AG04450 (cell line): Measurements from ENCODE around the gene PPIF. TPM values are rescaled to one million over a fixed set of nuclear protein-coding genes. Genes with fewer than 3 reads are reported as not detected.

ENCODE experiments used
- CTCF ChIA-PET: fragments of 300-600, 350-600 bp; formaldehyde crosslinking; extraction: SDS; loops from one replicate; lab custom pipeline; 2022; ENCODE audit warnings: antibody characterized with exemption, inconsistent platforms; lab: Charles Lee
- POLR2A ChIA-PET: fragments of 350-600 bp; formaldehyde crosslinking; extraction: SDS; loops from one replicate; lab custom pipeline; 2021; ENCODE audit warnings: antibody characterized with exemption, inconsistent platforms; lab: Yijun Ruan, JAX
- DNase-seq: peaks from one replicate; pipeline ENCODE4 v3.0.0-alpha.2; 2011; ENCODE audit warnings: low read depth, low spot score
- H3K27ac ChIP-seq: one replicate; pipeline ENCODE4 v1.5.1; 2012; ENCODE audit warnings: low read depth, low read length, control low read depth
- H3K27me3 ChIP-seq: one replicate; pipeline ENCODE4 v1.6.0; 2012; ENCODE audit warnings: low read length; ENCODE audit not compliant: control insufficient read depth, insufficient read depth
- H3K4me3 ChIP-seq: 2 replicates; pipeline ENCODE4 v1.5.1; 2011; ENCODE audit warnings: mild to moderate bottlenecking, low read depth, low read length, control low read depth
- H3K9me3 ChIP-seq: 2 replicates; pipeline ENCODE4 v1.5.1; 2012; ENCODE audit warnings: low read length; ENCODE audit not compliant: control insufficient read depth, insufficient read depth
- CTCF ChIP-seq: IDR thresholded peaks from 2 replicates; pipeline ENCODE4 v1.5.1; 2011; ENCODE audit warnings: low read depth, low read length, control low read depth, inconsistent platforms
- polyA plus RNA-seq: library from polyadenylated mRNA; depleted of rRNA; stranded (reverse); fragments of >200 nt; gene quantifications from 2 replicates; pipeline ENCODE4 v1.2.3, GENCODE V29; 2011

The PPIF gene
- polyA plus RNA-seq, 1 experiment: 68.6 TPM

- POLR2A ChIA-PET: no interaction called here
- no peak overlapping the region for H3K4me3 ChIP-seq
- CTCF ChIA-PET: no interaction called here
- DNase-seq: no peak
- no peak for TF ChIP-seq CTCF
- H3K27ac ChIP-seq: no peak overlapping the region
- H3K27me3 ChIP-seq: no peaks in the 10 kb centered on the region
- no peaks in the 10 kb centered on the region; the same call in 1 of the 2 replicates for H3K9me3 ChIP-seq
Measured at GRCh38 chr10:79354141-79354540, 6.9 kb downstream of the PPIF start.

GRCh38 chr10:79354615-79355014 lies 7.3 kb downstream of the PPIF start:
- Histone ChIP-seq H3K4me3 (no peak overlapping the region), H3K27me3 (no peaks in the 10 kb centered on the region), H3K27ac (no peak overlapping the region), H3K9me3 (no peaks in the 10 kb centered on the region; the same call in 1 of the 2 replicates)
- no peak for TF ChIP-seq CTCF
- DNase-seq: no peak
- CTCF ChIA-PET: no interaction called here
- POLR2A ChIA-PET: no interaction called here

- POLR2A ChIA-PET: no interaction called here
- CTCF ChIA-PET: interaction anchor here (0.6 kb wide), 1 partner anchor 9 kb away, joined by 4 read pairs; no protein-coding TSS in a partner anchor
Measured at GRCh38 chr10:79355420-79356017, 8.2 kb downstream of the PPIF start.

GRCh38 chr10:79356104-79356503 lies 8.8 kb downstream of the PPIF start:
- H3K9me3 ChIP-seq: no peaks in the 10 kb centered on the region; the same call in 1 of the 2 replicates
- TF ChIP-seq CTCF: no peak
- DNase-seq: no peak
- H3K27me3 ChIP-seq: no peaks in the 10 kb centered on the region
- no peak overlapping the region for H3K4me3 ChIP-seq
- CTCF ChIA-PET: no interaction called here
- POLR2A ChIA-PET: no interaction called here
- H3K27ac ChIP-seq: no peak overlapping the region

More at GRCh38 chr10:79355420-79356017, 8.2 kb downstream of the PPIF start:
- Histone ChIP-seq H3K27me3 (no peaks in the 10 kb centered on the region), H3K27ac (no peak overlapping the region), H3K9me3 (no peaks in the 10 kb centered on the region; the same call in 1 of the 2 replicates), H3K4me3 (no peak overlapping the region)
- TF ChIP-seq CTCF: no peak
- no peak for DNase-seq

GRCh38 chr10:79357180-79357579 lies 9.9 kb downstream of the PPIF start:
- POLR2A ChIA-PET: no interaction called here
- Histone ChIP-seq H3K27me3 (no peaks in the 10 kb centered on the region), H3K27ac (no peak overlapping the region), H3K4me3 (no peak overlapping the region), H3K9me3 (no peaks in the 10 kb centered on the region; the same call in 1 of the 2 replicates)
- CTCF ChIA-PET: interaction anchor here (0.8 kb wide), 1 partner anchor 180 kb away, joined by 3 read pairs; no protein-coding TSS in a partner anchor
- no peak for TF ChIP-seq CTCF
- no peak for DNase-seq
